DMS114 treated with DMSO at 0.1 percent for 48 hours (cell line): ENCODE measurements around the gene TYK2.

Source experiments
- DNase-seq: peaks from one replicate; lab custom pipeline; 2025; ENCODE audit not compliant: unreplicated experiment; lab: John Stamatoyannopoulos, UW

TYK2 gene

DNA sequence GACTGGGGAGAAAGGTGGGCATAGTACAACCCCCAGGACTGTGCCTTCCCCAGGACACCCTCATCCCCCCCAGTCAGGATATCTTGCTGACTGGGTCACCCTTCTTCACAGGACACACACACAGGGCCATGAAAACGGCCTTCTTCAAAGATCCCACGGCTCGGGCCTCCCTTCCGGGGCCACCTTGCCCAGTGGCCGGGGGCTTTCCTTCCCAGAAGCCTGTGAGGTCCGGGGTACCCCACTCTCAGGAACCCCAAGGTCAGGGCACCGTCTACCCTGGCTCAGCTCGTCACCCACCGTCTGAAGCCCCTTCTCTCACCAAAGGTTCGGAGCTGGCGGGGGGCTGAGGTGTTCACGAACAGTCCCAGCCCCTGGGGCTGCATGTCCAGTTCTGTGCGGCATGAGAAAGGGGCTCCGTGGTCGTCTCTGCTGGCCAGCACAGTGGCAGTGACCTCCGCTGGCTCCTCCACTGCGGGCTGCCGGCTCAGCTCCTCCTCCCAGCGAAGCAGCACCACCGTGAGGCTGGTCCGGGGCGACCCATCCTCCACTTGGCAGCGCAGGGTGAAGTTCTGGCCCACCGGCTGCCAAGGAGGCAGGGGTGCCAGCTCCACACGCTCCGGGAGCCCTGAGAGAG, 44.9 kb downstream of the TYK2 start:
- DNase-seq = no peak

DNA sequence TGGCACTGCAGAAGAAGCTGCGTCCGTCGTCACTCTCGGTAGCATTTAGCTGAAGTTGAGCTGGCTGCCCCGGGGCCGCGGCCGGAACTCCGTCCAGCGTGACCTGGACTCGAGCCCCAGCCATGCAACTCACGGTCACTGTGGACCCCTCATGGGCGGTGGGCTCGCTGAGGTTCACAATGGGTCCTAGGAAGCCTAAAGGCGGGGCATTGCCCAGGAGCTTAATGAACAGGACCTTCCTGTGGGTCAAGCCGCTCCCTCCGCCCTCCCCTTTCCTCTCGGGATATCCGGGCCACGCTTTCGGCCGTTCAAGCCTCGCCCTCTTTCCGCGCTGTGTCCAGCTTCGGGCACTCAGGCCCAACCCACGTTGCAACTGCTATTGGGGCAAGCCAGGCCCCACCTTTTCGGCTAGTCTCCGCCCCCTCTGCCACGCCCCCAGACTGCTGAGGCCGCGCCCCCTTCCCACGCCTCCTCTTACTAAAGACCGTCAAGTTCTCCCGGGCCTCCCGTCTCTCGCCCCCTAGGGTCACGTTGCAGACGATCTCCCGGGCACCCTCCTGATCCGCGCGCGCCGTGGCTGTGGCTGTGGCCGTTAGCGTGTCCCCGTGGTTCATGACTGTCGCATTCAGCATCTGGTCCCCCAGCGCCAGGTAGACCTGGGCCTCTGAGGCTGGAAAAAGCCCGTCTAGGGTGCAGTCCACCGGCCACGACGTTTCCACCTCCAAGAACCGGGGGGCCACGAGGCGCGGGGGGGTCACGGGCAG, 45.6 kb downstream of the TYK2 start:
- peak; percentile 68 for DNase-seq

DNA sequence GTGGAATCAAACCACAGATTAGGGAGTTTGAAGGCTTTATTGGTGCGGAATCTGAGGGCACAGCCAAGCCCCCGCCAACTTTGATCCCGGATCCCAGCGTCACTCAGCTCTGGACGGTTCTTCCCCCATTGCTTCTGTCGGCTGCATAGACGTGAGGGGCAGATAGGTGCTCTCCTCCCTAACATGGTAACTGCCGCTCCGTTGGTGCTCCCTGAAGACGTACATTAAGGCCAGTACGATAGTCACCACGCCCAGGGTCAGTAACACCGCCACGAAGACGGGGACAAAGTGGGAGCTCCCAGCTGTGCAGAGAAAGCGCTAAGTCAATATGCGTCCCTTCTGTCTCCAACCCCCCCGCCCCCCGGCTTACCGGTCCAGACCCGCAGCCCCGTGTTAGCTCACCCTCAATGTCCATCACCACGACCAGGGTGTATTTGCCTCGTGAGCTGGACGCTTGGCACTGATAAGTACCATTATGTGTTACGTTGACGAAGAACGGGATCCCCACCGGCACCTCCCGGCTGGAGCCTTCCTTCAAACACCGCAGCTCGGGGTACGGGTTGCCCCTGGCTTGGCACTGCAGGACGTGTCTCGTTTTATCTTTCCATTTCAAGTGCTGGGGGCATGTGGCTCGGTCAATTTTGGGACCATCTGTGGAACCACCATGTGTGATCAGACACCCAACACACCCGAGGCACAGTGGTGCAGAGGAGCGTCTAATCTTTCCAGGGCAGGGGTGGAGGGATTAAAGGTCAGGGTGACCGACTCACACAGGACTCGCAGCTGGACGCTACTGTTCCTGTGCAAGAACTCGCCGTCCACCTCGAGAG, 46.4 kb downstream of the TYK2 start:
- DNase-seq = no peak

DNA sequence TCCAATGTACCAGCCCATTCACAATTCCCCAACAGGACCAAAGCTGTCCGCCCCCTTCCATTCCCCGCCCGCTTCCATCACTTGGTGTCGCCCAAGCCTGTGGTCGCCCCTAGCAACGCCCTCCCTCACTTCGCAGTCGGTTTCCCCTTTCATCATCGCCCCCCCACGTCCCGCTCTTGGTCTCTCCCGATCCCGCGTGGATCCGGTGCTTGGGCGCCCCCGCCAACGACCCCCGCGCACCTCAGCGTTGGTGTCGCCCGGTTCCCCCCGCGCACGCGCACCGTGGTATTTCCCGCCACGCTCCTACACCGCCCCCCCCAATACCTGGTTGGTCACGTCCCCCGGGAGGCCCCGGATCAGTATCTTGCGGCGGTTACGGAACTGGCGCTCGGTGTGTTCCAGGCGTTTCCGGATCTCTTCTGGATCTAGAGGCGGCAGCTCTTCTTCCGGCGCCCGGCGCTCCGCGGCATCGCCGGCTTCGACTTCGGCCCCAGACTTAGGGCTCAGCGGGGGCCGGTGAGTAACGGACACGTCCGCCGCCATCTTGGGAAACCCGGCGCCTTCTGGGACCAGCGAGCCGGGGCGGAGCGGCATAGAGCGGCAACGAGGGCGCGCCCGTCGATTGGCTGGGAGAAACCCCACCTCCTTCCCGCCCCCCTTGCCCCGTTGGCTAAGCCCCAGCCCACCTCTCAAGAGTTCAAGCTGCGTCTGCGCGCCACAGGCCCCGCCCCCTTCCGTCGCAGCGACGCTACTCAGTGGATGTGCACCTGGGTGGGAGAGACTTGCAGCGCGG, 47.2 kb downstream of the TYK2 start, which contains the start of gene RAVER1:
Gene RAVER1 (minus strand): TSS at position 565 of the 793 bp plus-strand sequence. CDS start 22 bp downstream, at position 543.
- peak; percentile 76 for DNase-seq

DNA sequence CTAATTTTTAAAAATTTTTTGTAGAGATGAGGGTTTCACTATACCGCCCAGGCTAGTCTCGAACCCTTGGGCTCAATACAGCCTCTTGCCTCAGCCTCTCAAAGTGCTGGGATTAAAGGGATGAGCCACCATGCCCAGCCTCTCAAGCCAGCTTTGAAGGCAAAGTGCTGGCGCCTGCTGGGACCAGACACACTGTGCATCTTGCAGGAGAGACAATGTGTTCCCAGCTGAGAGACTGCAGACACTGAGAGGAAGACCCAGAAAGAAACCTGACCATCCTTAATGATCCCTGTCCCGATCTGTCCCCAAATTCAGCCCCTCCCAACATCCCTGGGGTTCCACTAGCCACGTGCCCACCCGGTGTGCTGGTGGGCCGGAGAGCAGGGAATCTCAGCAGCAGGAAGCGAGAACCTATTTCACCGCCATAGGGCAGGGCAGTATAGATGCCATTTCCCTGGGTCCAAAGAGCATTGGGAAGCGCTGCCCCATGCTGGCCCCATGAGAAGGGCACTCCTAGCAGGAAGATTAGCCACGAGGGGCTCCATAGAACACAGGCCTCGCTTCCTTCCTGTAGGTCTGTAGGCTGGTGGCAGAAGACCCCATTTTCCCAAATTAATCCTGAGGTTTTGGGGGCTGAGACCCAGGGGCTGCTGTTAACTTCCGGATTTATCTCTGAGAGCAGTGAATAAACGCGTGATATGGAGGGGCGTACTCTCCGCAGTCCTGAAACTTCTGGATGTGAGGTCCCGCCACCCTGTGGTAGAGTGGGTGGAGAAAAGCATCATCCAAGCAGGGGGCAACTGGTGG, 48.0 kb downstream of the TYK2 start:
- DNase-seq = no peak

DNA sequence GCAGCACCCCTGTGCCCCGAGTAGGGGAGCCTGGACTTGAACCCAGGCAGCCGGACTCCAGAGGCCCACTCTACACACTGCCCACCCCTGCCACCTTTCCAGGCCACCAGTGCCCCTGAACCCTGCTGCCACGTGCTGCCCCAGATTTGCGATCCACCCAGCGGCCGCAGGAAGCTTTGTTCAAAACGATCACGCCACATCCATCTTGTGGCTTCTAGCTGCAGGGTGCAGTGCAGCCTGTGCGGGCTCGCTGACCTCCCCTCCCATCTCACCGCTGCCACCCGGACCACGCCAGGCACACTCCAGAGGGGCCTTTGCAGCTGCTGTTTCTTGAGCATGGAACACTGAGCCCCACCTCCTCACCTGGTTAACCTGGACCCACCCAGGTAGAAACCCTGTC, 50.8 kb downstream of the TYK2 start:
- DNase-seq = no peak

DNA sequence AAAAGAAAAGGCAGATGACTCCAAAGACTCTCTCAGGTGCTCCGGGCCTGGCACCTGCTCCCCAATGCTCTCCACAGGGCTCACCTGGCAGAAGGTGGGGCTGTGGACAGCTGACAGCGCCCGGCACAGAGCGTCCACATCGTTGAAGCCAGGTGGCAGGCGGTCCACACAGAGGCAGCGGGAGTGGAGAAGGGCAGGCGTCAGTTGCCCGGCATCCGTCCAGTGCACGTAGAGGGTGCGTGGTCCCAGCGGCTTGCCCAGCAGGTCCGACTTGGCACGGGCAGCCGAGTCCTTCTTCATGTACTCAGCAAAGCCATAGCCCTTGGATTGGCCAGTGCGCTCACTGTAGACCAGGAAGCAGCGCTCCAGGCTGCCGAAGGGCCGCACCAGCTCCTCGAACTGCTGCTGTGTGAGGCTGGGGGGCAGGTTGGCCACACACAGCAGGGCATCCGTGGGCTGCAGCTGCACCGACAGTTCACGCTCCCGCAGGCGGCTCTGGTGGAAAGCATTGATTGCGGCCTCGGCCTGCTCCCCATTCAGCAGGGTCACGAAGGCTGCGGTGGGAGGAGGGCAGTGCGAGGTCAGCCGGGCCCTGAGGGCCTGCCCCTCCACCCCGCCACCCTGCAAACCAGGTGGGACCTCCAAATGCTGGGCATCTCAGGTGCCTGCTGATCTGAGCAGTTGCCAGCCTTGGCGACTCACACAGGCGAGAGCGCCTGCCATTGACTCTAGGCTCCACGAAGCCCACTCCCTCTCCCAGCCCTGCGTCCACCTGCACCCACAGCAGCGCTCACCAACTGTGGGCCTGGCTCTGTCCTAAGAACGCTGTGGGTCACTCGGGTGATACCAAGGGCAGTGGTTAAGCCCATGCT, 51.6 kb downstream of the TYK2 start:
- no peak for DNase-seq

DNA sequence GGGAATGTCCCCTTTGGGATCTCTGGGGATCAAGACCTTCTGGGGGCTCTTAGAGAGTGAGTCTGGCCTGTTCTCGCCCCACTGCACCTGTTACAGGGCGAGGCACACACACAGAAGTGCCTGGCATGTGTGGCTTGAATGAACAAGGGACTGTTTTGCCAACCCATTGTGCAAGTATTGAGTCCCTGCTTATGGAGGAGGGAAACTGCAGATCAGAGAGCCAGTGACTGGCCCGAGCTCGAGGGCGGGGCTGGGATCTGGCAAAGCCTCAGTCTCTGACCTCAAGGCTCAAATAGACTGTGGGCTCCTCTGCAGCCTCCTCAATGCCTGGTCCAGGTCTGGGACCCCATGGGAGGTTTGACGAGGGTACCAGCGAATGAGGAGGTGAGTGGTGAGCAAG, 52.6 kb downstream of the TYK2 start:
- no peak for DNase-seq

DNA sequence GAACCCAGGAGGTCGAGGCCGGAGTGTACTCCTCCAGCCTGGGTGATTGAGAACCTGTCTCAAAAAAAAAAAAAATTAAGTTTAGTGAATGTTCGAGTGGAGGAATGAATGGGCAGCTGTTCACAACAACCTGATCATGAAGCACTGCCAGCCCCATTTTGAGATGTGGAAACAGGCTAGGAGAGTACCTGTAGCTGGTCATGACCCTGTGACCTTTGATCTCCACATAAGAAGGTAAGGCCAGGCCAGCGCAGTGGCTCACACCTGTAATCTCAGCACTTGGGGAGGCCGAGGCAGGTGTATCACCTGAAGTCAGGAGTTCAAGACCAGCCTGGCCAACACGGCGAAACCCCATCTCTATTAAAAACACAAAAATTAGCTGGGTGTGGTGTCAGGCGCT, 54.6 kb downstream of the TYK2 start:
- no peak for DNase-seq

DNA sequence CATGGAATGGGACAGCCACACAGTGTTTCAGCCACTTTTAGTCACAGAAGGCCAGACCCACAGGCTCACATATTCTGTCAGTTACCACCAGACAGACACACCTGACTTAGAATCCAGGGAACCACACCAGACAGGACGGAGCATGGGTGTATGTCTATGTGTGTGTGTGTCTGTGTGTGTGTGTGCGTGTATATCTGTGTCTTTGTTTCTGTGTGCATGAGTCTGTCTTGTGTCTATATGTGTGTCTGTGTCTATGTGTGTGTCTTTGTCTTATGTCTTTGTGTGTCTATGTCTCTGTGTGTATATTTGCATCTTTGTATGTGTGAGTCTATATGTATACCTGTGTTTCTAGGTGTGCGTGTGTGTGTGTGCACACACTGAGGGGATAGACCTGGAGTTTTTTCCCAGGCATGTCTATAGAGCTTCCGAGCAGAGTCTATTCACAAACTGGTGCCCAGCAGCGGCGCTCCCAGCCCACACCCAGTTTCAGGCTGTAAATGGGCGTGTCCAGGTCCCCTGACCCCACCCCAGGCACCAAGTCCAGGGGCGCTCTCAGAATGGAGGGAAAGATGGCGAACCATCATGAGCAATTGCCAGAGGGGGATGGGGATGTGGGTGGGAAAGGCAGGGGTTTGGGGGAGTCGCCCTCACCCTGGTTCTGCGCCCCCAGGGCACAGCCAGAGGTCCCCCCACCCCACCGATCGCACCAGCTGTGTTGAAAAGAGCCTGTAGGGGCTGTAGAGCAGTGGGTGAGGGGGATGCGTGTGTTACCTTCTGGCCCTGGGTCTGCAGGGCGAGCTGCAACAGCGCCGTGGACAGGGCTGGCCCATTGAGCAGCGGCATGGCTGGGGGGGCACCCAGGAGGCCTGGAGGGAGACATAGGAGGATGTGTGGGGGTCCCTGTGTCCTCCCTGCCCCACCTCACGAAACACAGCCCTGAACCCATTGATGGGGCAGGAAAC, 58.2 kb downstream of the TYK2 start:
- no peak for DNase-seq

DNA sequence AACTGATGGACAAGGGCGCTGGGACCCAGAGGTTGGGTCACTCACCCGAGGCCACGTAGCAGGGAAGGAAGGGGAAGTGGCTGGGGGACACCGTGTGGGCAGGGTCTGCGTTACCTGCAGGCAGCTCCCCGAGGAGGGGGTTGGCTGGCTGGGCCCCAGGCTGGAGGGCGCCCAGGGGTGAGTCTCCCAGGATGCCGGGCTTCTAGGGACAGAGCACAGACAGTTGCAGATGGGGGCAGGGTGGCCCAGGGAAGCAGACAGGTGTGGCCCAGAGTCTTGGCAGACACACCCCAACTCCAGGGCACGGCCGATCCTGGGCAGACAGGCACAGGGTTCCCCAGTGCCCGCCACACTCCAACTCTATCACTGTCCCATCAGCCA, 59.0 kb downstream of the TYK2 start:
- no peak for DNase-seq

DNA sequence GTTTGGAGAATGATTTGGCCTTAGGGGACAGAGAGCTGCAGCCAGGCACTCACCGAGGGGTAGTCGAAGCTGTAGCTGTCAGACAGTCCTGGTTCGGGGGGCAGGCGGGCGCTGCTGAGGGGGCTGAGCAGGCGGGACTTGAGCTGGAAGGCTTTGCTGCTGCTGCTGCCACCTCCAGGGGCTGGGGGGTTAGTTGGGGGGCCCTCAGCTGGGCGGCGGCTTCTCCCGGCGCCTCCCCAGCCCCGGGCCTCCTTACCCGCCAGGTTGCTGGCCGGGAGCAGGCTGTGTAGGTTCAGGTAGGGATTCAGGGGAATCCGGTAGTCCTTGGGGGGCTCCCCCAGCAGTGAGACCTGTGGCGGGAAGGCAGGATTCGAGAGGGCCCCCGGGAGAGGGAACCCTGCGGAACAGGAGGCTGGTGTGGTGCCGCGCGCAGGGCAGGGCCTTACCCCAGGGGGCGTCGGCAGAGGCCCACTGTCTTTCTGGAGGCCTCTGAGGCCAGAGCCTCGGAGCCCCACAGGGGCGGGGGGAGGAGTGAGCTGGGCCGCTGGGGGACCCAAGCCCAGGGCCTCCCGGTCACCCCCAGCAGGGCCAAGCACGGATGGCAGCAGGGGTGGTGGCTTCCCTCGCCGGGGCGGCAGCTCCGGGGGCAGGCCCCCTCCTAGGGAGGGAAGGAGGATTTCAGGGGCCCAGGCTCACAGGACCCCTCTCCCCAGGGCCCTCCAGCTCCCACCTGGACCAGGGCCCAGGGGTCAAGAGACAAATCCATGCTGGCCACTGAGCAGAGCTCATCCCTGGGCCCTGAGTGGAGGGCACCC, 59.6 kb downstream of the TYK2 start:
- DNase-seq = no peak

DNA sequence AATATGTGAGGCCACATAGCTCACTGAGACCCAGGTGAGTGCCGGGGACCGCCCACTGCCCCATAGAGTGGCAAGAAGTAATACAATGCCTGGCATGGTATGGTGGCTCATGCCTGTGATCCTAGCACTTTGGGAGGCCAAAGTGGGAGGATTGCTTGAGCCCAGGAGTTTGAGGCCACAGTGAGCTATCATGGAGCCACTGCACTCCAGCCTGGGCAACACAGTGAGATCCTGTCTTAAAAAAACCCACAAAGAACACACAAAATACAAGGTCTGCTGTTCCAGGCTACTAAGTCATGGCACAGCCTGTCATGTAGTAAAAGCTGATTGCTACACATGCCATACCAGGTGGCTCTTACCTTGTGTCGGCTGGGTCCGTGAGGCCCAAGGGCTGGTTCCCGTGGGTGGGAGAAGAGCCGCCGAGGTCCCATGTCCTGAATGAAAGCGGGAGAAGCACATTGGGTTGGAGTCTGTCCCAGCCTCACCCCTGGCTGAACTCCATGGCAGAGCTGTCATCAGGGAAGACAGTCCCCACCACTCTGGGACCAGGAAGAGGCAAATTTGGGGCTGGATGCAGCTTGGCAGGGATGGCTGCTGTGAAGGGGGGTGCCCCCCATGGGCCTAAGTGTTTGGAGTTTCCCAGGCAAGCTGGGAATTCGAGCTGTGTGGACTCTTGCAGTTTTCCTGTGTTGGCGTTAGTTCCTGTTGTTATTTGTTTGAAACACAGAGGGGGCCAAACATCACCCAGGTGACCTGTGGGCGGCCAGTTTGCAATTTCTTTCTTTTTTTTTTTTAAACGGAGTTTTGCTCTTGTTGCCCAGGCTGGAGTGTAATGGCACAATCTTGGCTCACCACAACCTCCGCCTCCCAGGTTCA, 61.3 kb downstream of the TYK2 start:
- DNase-seq = no peak

DNA sequence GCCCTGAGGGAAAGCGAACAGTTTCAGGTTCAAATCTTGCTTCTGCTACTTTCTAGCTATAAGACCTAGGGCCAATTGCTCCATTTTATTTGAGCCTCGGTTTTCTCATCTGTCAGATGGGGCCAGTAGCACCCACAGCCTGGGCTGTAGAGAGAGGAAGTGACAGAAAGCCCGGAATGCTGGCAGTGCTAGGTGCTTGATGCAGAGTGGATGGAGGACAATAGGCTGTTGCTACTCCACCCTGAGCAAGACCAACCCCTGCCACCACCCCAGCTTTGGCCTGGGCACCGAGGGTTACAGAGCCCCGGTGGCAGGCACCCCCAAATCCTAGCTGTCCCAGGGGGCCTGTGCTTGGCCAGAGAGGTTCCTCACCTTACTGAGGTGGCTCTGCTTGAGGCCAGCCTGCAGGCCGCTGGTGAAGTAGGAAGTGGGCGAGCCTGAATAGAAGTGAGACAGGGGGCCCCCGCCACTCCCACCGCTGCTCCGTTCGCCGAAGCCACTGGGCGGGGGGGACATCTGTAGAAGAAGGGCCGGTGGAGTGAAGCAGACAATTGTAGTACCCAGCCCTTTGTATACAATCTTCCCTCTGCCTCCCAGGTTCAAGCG, 62.4 kb downstream of the TYK2 start:
- DNase-seq = no peak

DNA sequence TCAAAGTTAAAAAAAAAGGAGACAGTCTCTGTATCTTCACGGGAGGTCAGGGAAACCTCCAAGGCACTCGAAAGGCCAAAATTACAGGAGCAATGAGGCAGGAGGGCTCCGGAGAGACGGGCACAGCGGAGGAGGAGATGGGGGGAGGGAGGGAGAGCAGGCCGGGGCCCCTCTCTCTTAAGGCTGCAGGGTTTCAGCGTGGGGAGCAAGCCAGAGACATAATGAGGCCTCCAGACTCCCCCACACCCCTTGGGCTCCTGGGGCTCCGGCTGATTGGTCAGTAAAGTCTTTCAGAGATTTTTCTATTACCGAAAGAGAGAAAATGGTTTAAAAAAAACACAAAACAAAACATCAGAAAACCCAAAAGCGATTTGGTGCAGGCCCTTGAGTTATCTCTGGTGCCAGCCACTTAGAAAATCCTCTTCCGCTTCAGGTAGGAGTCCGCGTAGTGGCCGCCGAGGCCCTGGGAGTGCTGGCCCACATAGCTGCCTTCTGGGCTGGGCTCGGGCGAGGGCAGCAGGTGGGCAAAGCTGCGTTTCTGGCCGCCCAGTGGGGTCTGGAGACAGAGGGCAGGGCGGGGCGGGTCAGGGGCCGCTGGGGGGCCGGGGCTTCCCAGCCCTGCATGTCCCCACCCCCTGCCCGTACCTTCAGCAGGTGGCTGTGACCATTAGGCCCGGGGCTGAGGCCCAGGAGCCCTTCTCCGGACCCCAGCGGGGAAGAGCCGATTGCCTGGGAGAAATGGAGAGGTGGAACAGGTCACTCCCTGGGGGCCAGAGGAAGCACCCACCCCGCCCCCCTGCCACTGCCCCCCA, 63.1 kb downstream of the TYK2 start:
- no peak for DNase-seq
